WTC11 (cell line): ENCODE measurements around the gene MYH11.

Experiments
- CBFB ChIP-seq: sonication (generic); formaldehyde crosslinking; IDR thresholded peaks from 2 replicates; pipeline ENCODE4 v1.8.1; 2022; ENCODE audit warnings: mild to moderate bottlenecking, low read depth, missing genetic modification reagents
- ELF4 ChIP-seq: sonication (generic); formaldehyde crosslinking; IDR thresholded peaks from 2 replicates; pipeline ENCODE4 v1.8.1; 2022; ENCODE audit warnings: low read depth, mild to moderate bottlenecking, moderate library complexity, missing genetic modification reagents
- FOXJ3 ChIP-seq: sonication (generic); formaldehyde crosslinking; IDR thresholded peaks from 2 replicates; pipeline ENCODE4 v1.9.0; 2021; ENCODE audit warnings: missing genetic modification reagents, mild to moderate bottlenecking, borderline replicate concordance
- NFE2L1 ChIP-seq: sonication (generic); formaldehyde crosslinking; IDR thresholded peaks from 2 replicates; pipeline ENCODE4 v1.8.1; 2023; ENCODE audit warnings: missing genetic modification reagents
- NR1H2 ChIP-seq: sonication (generic); formaldehyde crosslinking; IDR thresholded peaks from 2 replicates; pipeline ENCODE4 v1.9.0; 2021; ENCODE audit warnings: mild to moderate bottlenecking, moderate library complexity, missing genetic modification reagents
- RELA ChIP-seq: sonication (generic); formaldehyde crosslinking; IDR thresholded peaks from 2 replicates; pipeline ENCODE4 v1.8.1; 2022; ENCODE audit warnings: missing genetic modification reagents, mild to moderate bottlenecking, borderline replicate concordance
- SMAD3 ChIP-seq: sonication (generic); formaldehyde crosslinking; IDR thresholded peaks from 2 replicates; pipeline ENCODE4 v1.8.0; 2022; ENCODE audit warnings: missing genetic modification reagents, mild to moderate bottlenecking, borderline replicate concordance
- TCF7 ChIP-seq: sonication (generic); formaldehyde crosslinking; IDR thresholded peaks from 2 replicates; pipeline ENCODE4 v1.8.0; 2022; ENCODE audit warnings: mild to moderate bottlenecking, low read depth, missing genetic modification reagents, moderate library complexity
- ZNF423 ChIP-seq: fragments of 250-450 bp; sonication (Bioruptor Pico); IDR thresholded peaks from 2 replicates; pipeline ENCODE4 v2.1.2; 2022; ENCODE audit warnings: mild to moderate bottlenecking, moderate library complexity
- TF ChIP-seq, protein P1 (sequence below): sonication (generic); formaldehyde crosslinking; IDR thresholded peaks from 2 replicates; pipeline ENCODE4 v1.8.1; 2023; ENCODE audit warnings: mild to moderate bottlenecking, missing genetic modification reagents, moderate library complexity
- TF ChIP-seq, protein P2 (sequence below): fragments of 200-600 bp; IDR thresholded peaks from 2 replicates; pipeline ENCODE4 v1.8.0; 2022; ENCODE audit warnings: antibody characterized with exemption
- TF ChIP-seq, protein P3 (sequence below): sonication (generic); formaldehyde crosslinking; IDR thresholded peaks from 2 replicates; pipeline ENCODE4 v1.8.1; 2023; ENCODE audit warnings: mild to moderate bottlenecking, missing genetic modification reagents, moderate library complexity
- TF ChIP-seq, protein P4 (sequence below): sonication (generic); formaldehyde crosslinking; IDR thresholded peaks from 2 replicates; pipeline ENCODE4 v1.8.0; 2022; ENCODE audit warnings: mild to moderate bottlenecking, missing genetic modification reagents
- TF ChIP-seq, protein P5 (sequence below): sonication (generic); formaldehyde crosslinking; IDR thresholded peaks from 2 replicates; pipeline ENCODE4 v1.8.0; 2022; ENCODE audit warnings: mild to moderate bottlenecking, missing genetic modification reagents

GRCh38 chr16:15671530-15672117 lies 185.2 kb downstream of the MYH11 start:
- TF ChIP-seq, protein P1, sequence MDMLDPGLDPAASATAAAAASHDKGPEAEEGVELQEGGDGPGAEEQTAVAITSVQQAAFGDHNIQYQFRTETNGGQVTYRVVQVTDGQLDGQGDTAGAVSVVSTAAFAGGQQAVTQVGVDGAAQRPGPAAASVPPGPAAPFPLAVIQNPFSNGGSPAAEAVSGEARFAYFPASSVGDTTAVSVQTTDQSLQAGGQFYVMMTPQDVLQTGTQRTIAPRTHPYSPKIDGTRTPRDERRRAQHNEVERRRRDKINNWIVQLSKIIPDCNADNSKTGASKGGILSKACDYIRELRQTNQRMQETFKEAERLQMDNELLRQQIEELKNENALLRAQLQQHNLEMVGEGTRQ (CRISPR knock-in tag): no peak
- TF ChIP-seq CBFB (CRISPR knock-in tag) (no peak), RELA (CRISPR knock-in tag) (no peak), ELF4 (CRISPR knock-in tag) (no peak), NFE2L1 (no peak), FOXJ3 (CRISPR knock-in tag) (no peak), NR1H2 (CRISPR knock-in tag) (no peak), ZNF423 (no peak), TCF7 (no peak), SMAD3 (CRISPR knock-in tag) (no peak)
- TF ChIP-seq, protein P2, sequence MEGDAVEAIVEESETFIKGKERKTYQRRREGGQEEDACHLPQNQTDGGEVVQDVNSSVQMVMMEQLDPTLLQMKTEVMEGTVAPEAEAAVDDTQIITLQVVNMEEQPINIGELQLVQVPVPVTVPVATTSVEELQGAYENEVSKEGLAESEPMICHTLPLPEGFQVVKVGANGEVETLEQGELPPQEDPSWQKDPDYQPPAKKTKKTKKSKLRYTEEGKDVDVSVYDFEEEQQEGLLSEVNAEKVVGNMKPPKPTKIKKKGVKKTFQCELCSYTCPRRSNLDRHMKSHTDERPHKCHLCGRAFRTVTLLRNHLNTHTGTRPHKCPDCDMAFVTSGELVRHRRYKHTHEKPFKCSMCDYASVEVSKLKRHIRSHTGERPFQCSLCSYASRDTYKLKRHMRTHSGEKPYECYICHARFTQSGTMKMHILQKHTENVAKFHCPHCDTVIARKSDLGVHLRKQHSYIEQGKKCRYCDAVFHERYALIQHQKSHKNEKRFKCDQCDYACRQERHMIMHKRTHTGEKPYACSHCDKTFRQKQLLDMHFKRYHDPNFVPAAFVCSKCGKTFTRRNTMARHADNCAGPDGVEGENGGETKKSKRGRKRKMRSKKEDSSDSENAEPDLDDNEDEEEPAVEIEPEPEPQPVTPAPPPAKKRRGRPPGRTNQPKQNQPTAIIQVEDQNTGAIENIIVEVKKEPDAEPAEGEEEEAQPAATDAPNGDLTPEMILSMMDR: no peak
- TF ChIP-seq, protein P3, sequence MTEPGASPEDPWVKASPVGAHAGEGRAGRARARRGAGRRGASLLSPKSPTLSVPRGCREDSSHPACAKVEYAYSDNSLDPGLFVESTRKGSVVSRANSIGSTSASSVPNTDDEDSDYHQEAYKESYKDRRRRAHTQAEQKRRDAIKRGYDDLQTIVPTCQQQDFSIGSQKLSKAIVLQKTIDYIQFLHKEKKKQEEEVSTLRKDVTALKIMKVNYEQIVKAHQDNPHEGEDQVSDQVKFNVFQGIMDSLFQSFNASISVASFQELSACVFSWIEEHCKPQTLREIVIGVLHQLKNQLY (CRISPR knock-in tag): no peak
- TF ChIP-seq, protein P4, sequence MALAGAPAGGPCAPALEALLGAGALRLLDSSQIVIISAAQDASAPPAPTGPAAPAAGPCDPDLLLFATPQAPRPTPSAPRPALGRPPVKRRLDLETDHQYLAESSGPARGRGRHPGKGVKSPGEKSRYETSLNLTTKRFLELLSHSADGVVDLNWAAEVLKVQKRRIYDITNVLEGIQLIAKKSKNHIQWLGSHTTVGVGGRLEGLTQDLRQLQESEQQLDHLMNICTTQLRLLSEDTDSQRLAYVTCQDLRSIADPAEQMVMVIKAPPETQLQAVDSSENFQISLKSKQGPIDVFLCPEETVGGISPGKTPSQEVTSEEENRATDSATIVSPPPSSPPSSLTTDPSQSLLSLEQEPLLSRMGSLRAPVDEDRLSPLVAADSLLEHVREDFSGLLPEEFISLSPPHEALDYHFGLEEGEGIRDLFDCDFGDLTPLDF (CRISPR knock-in tag): no peak
- TF ChIP-seq, protein P5, sequence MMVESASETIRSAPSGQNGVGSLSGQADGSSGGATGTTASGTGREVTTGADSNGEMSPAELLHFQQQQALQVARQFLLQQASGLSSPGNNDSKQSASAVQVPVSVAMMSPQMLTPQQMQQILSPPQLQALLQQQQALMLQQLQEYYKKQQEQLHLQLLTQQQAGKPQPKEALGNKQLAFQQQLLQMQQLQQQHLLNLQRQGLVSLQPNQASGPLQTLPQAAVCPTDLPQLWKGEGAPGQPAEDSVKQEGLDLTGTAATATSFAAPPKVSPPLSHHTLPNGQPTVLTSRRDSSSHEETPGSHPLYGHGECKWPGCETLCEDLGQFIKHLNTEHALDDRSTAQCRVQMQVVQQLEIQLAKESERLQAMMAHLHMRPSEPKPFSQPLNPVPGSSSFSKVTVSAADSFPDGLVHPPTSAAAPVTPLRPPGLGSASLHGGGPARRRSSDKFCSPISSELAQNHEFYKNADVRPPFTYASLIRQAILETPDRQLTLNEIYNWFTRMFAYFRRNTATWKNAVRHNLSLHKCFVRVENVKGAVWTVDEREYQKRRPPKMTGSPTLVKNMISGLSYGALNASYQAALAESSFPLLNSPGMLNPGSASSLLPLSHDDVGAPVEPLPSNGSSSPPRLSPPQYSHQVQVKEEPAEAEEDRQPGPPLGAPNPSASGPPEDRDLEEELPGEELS (CRISPR knock-in tag): no peak
